ENCODE measurements around the gene SYNPO2. TPM values are rescaled to one million over a fixed set of nuclear protein-coding genes. Genes with fewer than 3 reads are reported as not detected.
"Not testable (repeated sequence)": the region's sequence is repeated elsewhere in the genome, so short reads cannot be mapped to it uniquely, and the experiment has no call there.

Gene SYNPO2
- total RNA-seq, 1 experiment from 2014 or later = 1.8 TPM

- DNase-seq (ENCODE audit: low read depth) = no peak
Measured at GRCh38 chr4:119032921-119033685, 144.4 kb downstream of the SYNPO2 start.

GRCh38 chr4:119034276-119035008 is 145.8 kb downstream of the SYNPO2 start:
- no peak for DNase-seq (ENCODE audit: low read depth)

DNA sequence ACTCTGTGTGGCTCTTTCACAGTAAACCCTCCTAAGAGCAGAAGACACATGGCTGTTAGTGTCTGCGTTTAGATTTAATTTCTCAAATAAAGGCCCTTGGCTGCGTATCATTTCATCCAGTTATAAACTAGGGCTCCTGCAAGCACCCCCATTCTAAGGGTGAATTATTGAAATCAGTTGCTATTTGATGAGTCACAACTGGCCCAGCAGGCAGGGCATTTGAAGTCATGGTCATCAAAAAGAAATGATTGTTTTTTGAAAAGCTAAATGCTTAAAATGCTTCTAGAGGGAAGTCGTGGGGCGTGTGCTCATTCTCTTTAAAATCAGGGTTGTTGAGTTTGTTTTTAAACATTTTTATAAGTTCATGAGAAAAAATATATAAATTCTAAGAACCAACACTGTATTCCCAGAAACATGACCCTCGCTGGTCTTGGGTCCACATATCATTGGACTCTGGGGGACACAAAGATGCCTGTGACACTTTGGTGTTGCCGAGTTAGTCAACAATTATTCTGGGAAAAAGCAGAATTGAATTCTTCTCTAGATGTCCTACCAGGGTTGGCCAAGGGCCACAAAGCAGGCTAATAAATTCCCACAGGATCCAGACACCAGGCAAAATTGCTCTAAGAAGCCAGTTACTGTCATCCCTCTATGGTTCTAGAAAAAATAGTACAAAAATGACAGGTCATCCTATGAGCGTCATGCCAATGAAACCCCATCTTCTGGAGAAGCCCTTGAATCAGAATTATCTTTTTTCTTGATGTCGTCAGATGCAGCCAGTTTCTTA is 147.5 kb downstream of the SYNPO2 start:
- DNase-seq (ENCODE audit: low read depth) = no peak

GRCh38 chr4:119037709-119038108 is 149.1 kb downstream of the SYNPO2 start:
- no peak for DNase-seq (ENCODE audit: low read depth)

- no peak for DNase-seq (ENCODE audit: low read depth)
Measured at GRCh38 chr4:119038116-119038841, 149.6 kb downstream of the SYNPO2 start.

GRCh38 chr4:119039160-119039559 is 150.5 kb downstream of the SYNPO2 start:
- no peak for DNase-seq (ENCODE audit: low read depth)

DNA sequence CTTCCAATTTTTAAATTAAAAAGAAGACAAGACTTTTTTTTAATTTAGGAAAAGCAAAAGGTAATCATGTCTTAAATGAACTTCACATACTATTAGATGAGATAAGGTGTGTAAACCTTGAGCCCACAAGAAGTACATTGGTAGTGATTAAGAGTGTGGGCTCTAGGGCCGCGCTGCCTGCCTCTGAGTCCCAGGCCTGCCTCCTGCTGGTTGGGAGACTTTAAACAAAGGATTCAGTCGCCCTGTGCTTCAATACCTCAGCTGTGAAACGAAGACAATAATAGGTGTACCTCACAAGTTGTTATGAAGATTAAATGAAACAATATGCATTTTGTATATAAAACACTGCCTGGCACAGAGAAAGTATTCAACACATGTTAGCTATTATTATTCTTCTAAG is 151.1 kb downstream of the SYNPO2 start:
- DNase-seq (ENCODE audit: low read depth) = no peak

- no peak for DNase-seq (ENCODE audit: low read depth)
Measured at GRCh38 chr4:119040261-119040660, 151.6 kb downstream of the SYNPO2 start.

- DNase-seq (ENCODE audit: low read depth) = peak; percentile 64
Measured at GRCh38 chr4:119040694-119041185, 152.1 kb downstream of the SYNPO2 start.

GRCh38 chr4:119041396-119041795 is 152.7 kb downstream of the SYNPO2 start:
- no peak for DNase-seq (ENCODE audit: low read depth)

GRCh38 chr4:119041951-119042560 is 153.4 kb downstream of the SYNPO2 start:
- peak; percentile 68 for DNase-seq (ENCODE audit: low read depth)

DNA sequence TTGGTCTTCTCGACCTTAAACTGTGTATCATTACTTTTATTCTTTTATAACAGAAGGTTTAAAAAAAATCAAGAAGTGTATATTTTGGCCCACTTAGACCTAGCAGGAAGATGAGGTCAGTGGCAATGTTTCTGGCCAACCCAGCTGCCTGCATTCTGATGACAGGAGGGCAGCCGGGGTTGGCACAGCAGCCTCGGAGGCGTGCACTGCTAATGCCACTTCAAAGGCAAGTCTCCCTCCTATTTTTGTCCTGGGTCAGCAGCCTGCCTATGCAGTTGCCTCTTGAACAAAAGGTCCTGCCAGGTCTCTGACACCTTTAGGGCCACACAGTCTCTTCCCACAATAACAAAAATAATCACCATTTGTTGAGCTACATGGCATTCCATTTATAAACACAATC is 157.6 kb downstream of the SYNPO2 start:
- DNase-seq (ENCODE audit: low read depth) = no peak

- not testable (repeated sequence) for DNase-seq (ENCODE audit: low read depth)
Measured at GRCh38 chr4:119047059-119047458, 158.4 kb downstream of the SYNPO2 start.

- DNase-seq (ENCODE audit: low read depth) = no peak
Measured at GRCh38 chr4:119048446-119048845, 159.8 kb downstream of the SYNPO2 start.

- no peak for DNase-seq (ENCODE audit: low read depth)
Measured at GRCh38 chr4:119049342-119049741, 160.7 kb downstream of the SYNPO2 start.

GRCh38 chr4:119050527-119051090 is 162.0 kb downstream of the SYNPO2 start:
- DNase-seq (ENCODE audit: low read depth) = no peak

- DNase-seq (ENCODE audit: low read depth) = no peak
Measured at GRCh38 chr4:119053245-119053644, 164.6 kb downstream of the SYNPO2 start.

DNA sequence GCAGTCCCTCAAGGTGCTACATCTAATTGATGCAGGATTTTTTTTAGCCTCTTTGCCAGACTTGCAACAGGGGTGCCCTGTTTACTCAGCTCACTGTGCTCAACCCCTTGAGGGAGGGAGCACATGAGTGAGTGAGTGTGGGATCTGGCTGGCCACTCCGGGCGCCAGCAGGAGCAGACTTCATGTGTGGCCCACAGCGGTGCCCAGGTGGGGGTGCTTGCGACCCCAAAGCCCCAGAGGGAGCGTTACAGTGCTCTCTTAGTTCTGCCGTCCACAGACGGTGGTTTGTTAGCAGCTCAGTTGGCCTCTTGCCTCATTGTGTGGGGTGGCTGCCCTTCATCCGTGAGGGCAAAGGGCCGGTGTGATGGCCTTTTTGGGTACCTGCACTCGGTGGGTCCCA is 165.3 kb downstream of the SYNPO2 start:
- no peak for DNase-seq (ENCODE audit: low read depth)

GRCh38 chr4:119057417-119057816 is 168.8 kb downstream of the SYNPO2 start:
- no peak for DNase-seq (ENCODE audit: low read depth)

GRCh38 chr4:119059221-119059620 is 170.6 kb downstream of the SYNPO2 start:
- DNase-seq (ENCODE audit: low read depth) = no peak

DNA sequence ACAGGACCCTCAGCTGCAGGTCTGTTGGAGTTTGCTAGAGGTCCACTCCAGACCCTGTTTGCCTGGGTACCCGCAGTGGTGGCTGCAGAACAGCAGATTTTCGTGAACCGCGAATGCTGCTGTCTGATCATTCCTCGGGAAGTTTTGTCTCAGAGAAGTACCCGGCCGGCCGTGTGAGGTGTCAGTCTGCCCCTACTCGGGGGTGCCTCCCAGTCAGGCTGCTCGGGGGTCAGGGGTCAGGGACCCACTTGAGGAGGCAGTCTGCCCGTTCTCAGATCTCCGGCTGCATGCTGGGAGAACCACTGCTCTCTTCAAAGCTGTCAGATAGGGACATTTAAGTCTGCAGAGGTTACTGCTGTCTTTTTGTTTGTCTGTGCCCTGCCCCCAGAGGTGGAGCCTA is 178.5 kb downstream of the SYNPO2 start:
- not testable (repeated sequence) for DNase-seq (ENCODE audit: low read depth)

Measured in RPMI7951 (cell line).